ENCODE results near the gene PDE4D.

GRCh38 chr5:59274106-59274636 is 619.4 kb downstream of the PDE4D start:
- TF ChIP-seq POLR2AphosphoS5 (IDR thresholded peaks at IDR 0.05; ENCODE audit: low read depth, low read length): no peak
- TF ChIP-seq TAF1 (IDR thresholded peaks at IDR 0.05; ENCODE audit: borderline replicate concordance, insufficient read depth, low read length): no peak
